Activated naive CD8-positive, alpha-beta T cell treated with anti-CD3 and anti-CD28 coated beads, Interleukin-2, amount 50 U/mL, for 16 hours (primary cell): Measurements from ENCODE around the gene MYRF.

Experiments used
- DNase-seq: peaks from one replicate; pipeline ENCODE4 v3.0.0-alpha.2; 2020; ENCODE audit warnings: low read depth, low spot score

The MYRF gene

GRCh38 chr11:61718621-61719302 lies 33.7 kb upstream of the MYRF start:
- DNase-seq = no peak

DNA sequence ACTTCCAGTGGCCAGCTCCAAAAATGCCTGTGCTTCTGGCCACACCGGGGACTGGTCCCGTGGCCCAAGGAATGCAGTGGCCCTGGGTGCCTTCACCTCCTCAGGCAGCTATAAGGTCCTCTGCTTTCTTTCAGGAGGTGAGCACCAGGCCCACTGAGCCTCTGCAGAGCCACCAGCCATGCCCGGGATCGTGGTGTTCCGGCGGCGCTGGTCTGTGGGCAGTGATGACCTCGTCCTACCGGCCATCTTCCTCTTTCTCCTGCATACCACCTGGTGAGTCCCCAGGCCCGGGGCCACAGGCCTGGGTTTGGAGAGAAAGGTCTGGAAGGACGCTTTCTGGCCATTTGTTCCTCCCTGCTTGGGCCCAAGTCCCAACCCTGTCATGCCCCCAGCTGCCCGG lies 32.5 kb upstream of the MYRF start:
- no peak for DNase-seq

DNA sequence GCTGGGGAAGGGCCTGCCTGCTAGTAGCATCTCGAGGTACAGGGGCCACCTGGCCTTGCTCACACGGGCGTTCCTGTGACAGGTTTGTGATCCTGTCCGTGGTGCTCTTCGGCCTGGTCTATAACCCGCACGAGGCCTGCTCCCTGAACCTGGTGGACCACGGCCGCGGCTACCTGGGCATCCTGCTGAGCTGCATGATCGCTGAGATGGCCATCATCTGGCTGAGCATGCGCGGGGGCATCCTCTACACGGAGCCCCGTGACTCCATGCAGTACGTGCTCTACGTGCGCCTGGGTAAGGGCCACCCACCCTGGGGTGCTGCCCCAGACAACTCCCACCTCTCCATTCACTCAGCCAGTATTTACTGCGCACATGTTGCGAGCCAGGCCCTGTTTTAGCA lies 31.8 kb upstream of the MYRF start:
- no peak for DNase-seq

GRCh38 chr11:61724437-61724836 lies 28.0 kb upstream of the MYRF start:
- no peak for DNase-seq

- no peak for DNase-seq
Measured at GRCh38 chr11:61725781-61726231, 26.6 kb upstream of the MYRF start.

DNA sequence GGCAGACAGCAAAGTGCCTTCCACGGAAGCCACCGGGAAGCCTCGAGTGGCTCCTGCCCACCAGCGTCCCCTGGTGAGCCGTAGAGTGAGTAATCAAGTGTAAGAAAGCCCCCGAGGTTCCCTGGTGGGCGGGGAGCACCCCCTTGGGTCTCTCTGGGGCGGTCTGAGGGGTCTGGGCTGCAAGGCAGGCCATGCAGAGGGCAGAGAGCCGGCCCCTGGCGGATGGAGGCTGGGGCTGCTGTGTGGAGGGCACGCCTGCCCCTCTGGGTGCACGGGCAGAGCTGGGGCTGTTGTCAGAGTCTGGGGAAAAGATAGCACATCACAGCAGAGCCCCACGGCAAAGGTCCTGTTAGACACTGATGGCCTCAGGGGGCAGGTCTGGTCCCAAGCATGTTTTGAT lies 25.7 kb upstream of the MYRF start:
- no peak for DNase-seq

DNA sequence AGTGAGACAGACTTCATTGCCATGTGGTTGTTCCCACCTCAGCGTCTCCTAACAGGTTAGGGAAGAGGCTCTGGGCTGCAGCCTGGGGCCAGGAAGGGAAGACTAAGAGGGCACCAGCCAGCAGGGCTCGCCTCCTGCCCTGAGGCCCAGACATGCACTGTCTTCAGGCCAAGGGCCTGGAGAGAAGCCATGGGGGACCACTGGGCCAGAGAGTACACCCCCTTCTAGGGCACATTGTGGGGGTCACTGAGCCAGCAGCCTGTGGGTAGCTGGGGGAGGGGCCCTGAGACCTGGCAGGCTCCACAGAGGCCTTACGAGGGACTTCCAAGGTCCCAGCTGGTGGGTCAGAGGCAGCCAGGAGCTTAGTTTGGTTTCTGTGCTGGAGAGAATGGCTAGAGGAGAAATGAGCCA lies 25.0 kb upstream of the MYRF start:
- no peak for DNase-seq

- DNase-seq = no peak
Measured at GRCh38 chr11:61728066-61728939, 24.1 kb upstream of the MYRF start.

DNA sequence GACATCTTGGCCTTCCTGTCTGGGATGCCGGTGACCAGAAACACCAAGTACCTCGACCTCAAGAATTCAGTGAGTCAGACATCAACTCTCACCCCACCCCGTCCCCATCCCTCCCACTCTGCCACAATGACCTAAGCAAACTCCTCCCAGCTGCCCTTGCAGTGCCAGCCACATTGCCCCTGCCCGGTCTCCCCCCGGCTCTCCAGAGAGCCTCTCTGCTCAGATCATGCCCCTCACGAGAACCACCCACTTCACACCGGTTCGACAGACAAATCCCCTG lies 23.6 kb upstream of the MYRF start:
- DNase-seq = no peak

- DNase-seq = no peak
Measured at GRCh38 chr11:61730240-61730994, 22.0 kb upstream of the MYRF start.

GRCh38 chr11:61731211-61731951 lies 21.1 kb upstream of the MYRF start:
- no peak for DNase-seq

GRCh38 chr11:61731952-61732675 lies 20.3 kb upstream of the MYRF start:
- no peak for DNase-seq

DNA sequence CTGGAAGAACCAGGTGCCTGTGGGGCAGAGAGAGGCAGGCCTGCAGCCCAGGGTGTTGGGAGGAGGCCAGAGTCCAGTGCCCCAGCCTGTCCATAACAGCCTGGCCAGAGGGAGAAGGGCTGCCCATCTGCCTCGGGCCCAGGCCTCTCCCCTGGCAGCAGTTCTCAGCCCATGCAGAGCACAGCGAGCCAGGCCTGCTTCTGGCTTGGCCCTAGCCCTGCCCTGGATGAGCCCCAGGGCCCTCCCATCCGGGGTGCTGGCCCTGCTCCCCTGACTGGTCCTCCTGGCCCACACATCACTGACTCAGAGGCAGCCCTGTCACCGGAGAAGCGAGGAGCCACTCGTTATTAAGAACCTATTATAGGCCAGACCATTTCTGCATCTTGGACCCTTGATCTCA lies 19.7 kb upstream of the MYRF start:
- DNase-seq = no peak

- peak; percentile 66 for DNase-seq
Measured at GRCh38 chr11:61733120-61733978, 19.1 kb upstream of the MYRF start.

DNA sequence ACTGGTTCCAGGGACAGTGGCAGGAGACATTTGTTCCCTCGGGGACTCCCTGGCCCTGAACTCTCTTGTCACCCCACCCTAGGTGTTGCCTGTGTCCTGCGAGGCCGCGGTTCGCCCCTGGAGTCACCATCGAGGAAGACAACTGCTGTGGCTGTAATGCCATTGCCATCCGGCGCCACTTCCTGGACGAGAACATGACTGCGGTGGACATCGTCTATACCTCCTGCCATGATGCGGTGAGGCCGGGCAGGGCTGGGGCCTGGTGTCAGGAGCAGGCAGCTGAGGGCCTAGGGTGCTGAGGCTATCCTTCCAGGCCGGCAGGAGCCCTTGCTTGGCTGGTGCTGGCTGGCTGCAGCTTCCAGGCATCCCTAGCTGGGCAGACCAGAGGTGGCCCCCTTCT lies 17.7 kb upstream of the MYRF start:
- DNase-seq = no peak

GRCh38 chr11:61735391-61735790 lies 17.0 kb upstream of the MYRF start:
- DNase-seq = no peak

DNA sequence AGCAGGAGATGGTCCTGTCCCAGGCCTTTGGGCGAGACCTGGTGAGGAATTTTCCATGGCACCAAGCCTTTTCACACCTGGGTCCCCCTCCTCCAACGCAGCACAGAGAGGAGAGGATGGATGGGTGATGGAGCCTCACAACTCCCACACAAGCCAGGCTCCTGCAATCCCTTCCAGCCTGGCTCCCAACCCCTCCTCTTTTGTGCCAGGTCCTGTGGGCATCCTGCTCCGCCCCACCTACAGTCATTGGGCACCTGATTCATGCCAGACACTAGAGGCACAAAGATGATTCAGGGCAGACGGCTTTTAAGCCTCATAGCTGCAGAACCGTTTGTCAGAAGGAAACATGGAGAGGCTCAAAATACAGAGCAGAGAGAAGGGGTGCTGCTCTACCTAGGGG lies 16.1 kb upstream of the MYRF start:
- no peak for DNase-seq

DNA sequence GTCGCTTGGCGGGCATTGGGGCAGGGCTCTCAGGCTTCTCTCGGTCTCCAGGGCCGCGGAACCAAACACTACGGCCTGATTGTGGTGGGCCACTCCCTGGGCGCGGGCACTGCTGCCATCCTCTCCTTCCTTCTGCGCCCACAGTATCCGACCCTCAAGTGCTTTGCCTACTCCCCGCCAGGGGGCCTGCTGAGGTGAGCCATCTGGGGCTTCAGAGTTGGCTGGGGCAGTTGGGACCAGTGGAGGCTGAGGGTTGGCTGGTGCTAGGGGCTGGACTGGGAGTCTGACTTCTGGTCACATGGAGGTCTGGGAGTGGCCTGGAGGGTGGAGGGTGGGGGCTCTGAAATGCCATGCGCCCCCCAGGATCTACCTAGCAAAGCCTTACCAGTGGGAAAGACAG lies 15.3 kb upstream of the MYRF start:
- DNase-seq = no peak

DNA sequence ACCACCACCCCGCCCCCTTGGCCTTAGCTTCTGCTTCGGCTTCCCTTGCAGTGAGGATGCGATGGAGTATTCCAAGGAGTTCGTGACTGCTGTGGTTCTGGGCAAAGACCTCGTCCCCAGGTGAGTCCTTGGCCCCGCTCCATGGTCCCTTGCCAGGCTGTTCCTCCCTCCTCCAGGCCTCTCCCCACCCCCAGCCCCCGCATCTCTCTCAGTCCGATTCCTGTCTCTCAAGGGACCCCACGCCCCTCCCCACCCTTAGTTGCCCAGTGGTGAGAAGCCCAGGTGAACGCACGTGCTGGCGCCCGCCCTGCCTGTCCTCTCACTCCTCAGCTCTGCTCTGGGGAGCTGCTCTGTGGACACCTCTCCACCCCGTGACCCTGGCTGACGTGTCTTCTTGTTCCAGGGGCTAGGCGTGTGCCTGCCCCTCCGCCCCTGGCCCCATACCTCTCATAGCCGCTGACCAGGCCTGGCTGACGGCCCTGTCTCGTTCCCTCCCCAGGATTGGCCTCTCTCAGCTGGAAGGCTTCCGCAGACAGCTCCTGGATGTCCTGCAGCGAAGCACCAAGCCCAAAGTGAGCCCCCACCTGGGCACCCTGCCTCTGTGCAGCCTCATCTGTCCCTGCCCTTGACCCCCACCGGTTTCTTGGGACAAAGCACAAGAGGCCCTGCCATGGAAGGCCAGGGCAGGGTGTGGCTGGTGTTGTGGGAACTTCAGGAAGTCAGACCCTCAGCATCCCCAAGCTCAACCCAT lies 14.6 kb upstream of the MYRF start:
- DNase-seq = no peak

DNA sequence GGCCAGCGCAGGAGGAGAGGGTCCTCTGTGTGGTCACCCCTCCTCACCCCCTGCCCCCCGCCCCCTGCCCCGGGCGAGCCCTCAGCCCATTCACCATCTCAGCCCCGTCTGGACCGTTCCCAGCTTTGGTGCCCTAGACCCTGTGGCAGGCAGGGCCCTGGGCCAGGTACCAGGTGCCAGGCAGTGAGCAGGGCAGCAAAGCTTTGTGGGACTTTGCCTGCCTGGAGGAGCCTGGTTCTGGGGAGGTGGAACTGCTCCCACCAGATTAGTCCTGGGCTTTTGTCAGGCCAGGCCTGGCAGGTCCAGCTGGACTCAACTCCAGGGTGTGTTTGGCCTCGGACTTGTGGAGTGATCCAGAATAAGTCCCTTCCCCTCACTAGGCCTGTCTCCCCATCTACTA lies 13.7 kb upstream of the MYRF start:
- no peak for DNase-seq
